ENCODE data around the gene IVL.

DNA sequence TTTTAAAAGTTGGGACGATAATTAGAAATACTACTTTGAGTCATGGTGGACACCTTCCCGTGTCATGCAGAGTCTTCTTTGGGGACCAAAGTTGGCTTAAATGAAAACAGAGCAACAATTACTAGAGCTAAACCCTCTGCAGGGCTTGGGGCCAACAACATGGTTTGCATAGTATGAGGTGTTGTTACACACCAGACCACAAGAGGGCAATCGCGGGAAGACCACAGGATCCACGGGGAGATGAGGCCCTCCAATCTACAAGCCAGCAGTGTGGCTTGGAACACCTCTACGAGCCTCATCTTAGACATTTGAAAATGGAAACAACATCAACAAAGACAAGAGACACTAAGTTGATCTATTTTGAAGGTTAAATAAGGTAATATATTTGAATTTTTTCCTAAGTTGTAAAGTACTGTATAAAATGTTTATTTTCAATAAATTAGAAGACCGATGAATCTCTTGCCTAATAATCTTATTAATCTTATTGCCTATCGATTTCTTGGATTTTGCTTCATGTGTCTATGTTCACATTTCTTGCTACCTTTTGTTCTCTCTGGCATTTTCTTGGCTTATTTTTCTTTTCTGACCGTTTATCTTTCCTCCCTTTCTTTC lies 38.4 kb upstream of the IVL start:
- TF ChIP-seq CTCF (IDR thresholded peaks at IDR 0.05): peak; percentile 47 to 68 (median 66)
- TF ChIP-seq POLR2A (IDR thresholded peaks at IDR 0.05): no peak

Data from adrenal gland (tissue), 5 donors.